ENCODE data around the gene GRID1. TPM values are rescaled to one million over a fixed set of nuclear protein-coding genes. Genes with fewer than 3 reads are reported as not detected.

The GRID1 gene
- total RNA-seq, 3 donors from 2014 or later: 2.3 to 8.5 (median 5.9) TPM

DNA sequence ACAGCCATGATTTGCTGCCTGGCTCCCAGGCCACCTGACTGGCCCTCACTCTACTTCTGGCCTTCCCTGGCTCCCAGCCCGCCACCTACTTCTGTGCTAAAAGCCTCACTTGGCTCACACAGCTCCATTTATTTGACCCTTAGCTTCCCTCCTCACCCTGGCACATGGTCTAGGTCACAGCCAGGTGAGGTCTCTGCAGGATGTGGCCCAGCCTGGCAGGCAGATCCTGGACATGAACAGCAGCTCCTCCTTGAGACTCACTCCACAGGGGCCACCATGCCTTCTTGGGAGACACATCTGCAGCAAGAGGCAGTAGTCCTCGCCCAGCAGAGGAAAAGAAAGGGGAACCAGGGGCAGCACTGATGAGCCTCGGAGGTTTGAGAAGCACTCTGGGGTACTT lies 64.6 kb downstream of the GRID1 start:
- no peak overlapping the region for H3K4me3 ChIP-seq
- H3K27me3 ChIP-seq: no peaks in the 10 kb centered on the region
- no peak overlapping the region for H3K27ac ChIP-seq
- no peak for TF ChIP-seq POLR2A (IDR thresholded peaks at IDR 0.05)
- no peak for TF ChIP-seq POLR2AphosphoS5 (IDR thresholded peaks at IDR 0.05)
- TF ChIP-seq, protein P1, sequence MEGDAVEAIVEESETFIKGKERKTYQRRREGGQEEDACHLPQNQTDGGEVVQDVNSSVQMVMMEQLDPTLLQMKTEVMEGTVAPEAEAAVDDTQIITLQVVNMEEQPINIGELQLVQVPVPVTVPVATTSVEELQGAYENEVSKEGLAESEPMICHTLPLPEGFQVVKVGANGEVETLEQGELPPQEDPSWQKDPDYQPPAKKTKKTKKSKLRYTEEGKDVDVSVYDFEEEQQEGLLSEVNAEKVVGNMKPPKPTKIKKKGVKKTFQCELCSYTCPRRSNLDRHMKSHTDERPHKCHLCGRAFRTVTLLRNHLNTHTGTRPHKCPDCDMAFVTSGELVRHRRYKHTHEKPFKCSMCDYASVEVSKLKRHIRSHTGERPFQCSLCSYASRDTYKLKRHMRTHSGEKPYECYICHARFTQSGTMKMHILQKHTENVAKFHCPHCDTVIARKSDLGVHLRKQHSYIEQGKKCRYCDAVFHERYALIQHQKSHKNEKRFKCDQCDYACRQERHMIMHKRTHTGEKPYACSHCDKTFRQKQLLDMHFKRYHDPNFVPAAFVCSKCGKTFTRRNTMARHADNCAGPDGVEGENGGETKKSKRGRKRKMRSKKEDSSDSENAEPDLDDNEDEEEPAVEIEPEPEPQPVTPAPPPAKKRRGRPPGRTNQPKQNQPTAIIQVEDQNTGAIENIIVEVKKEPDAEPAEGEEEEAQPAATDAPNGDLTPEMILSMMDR (IDR thresholded peaks at IDR 0.05): no peak
- no peaks in the 10 kb centered on the region for H3K4me1 ChIP-seq
- H3K9me3 ChIP-seq: no peaks in the 10 kb centered on the region
- no peaks in the 10 kb centered on the region for H3K36me3 ChIP-seq
- peak in 1 of 2 donors; percentile 36 for DNase-seq (ENCODE audit: low spot score in 2 of 2)
- intact Hi-C loops (cut with DNase I; ENCODE audit: low total_unique reads): no loop called here

DNA sequence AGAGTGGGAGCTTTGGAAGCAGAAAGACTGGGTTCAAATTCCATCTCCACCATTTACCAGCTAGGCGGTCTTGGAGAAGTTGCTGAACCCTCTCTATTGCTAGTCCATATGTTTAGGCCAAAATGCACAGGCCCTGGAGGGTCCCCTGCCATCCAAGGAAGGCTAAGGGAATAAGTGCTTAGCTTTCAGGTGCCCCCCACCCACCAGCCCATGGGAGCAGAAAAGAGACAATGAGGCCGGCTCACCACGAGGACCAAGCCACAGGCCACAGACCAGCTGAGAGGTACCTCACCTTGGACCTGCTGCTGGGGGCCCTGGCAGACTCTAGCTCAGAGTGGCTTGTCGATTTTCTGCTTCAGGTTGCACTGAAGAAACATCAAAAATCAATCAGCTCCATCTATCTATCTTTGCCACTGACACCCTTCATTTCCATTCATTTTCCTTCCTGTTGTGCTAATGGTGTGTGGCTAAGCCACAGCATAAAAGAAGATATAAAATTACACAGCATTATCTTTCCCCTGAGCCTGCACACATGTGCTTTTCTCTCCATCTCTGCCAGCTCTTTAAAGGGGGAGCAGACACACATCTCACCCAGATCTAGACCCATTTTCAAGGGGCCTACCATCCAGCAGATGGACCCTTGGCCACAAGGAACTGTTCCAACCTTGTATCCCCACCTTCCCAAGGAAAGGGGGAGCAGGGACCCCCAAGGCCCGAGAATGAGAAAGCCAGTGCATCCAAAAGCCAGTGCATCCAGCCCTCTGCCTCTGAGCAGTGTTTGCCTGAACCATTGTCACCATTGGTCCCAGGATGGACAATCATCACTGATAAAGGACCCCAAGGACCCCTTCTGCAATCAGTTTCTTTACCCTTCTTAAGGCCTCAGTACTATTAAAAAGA lies 65.4 kb downstream of the GRID1 start:
- H3K27ac ChIP-seq: no peak overlapping the region
- no peaks in the 10 kb centered on the region for H3K9me3 ChIP-seq
- intact Hi-C loops (cut with DNase I; ENCODE audit: low total_unique reads): no loop called here
- TF ChIP-seq POLR2AphosphoS5 (IDR thresholded peaks at IDR 0.05): no peak
- TF ChIP-seq, protein P1 (IDR thresholded peaks at IDR 0.05): no peak
- TF ChIP-seq POLR2A (IDR thresholded peaks at IDR 0.05): no peak
- no peaks in the 10 kb centered on the region for H3K36me3 ChIP-seq
- no peak overlapping the region for H3K4me3 ChIP-seq
- no peaks in the 10 kb centered on the region for H3K4me1 ChIP-seq
- no peaks in the 10 kb centered on the region for H3K27me3 ChIP-seq
- DNase-seq (ENCODE audit: low spot score in 2 of 2): peak in 1 of 2 donors; percentile 34

DNA sequence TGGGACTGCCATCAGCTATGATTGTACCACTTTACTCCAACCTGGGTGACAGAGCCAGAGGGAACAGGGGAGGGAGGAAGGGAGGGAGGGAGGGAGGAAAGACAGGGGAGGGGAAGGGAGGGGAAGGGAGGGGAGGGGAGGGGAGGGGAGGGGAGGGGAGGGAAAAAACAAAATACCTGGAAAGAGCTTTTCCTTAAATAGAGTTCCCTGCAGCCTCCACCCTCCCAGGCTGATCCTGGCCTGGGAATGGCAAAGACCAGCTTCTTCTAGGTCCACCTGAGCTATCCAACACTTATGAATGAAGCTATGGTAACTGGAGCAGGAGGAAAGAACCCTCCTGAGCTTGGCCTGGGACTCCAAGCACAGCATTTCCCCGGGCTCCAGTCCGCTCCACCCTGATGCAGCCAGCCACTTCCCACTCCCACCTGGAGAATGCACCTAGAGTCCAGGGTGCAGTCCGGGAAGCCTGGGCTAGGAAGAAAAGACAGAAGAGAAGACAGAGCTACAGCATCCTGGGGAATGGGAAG lies 66.1 kb downstream of the GRID1 start:
- Histone ChIP-seq H3K27ac (no peak overlapping the region), H3K4me1 (no peaks in the 10 kb centered on the region), H3K36me3 (no peaks in the 10 kb centered on the region), H3K27me3 (no peaks in the 10 kb centered on the region), H3K4me3 (no peak overlapping the region), H3K9me3 (no peaks in the 10 kb centered on the region)
- intact Hi-C loops (cut with DNase I; ENCODE audit: low total_unique reads): no loop called here
- peak in 1 of 2 donors; percentile 10 for DNase-seq (ENCODE audit: low spot score in 2 of 2)
- TF ChIP-seq POLR2A (IDR thresholded peaks at IDR 0.05): no peak
- TF ChIP-seq POLR2AphosphoS5 (IDR thresholded peaks at IDR 0.05): no peak
- TF ChIP-seq, protein P1 (IDR thresholded peaks at IDR 0.05): no peak

GRCh38 chr10:86299562-86299961 lies 67.0 kb downstream of the GRID1 start:
- Histone ChIP-seq H3K36me3 (no peaks in the 10 kb centered on the region), H3K4me3 (no peak overlapping the region), H3K27me3 (no peaks in the 10 kb centered on the region), H3K27ac (no peak overlapping the region), H3K4me1 (no peaks in the 10 kb centered on the region), H3K9me3 (no peaks in the 10 kb centered on the region)
- DNase-seq (ENCODE audit: low spot score in 2 of 2): no peak
- intact Hi-C loops (cut with DNase I; ENCODE audit: low total_unique reads): no loop called here
- TF ChIP-seq POLR2A (IDR thresholded peaks at IDR 0.05): no peak
- TF ChIP-seq, protein P1 (IDR thresholded peaks at IDR 0.05): no peak
- no peak for TF ChIP-seq POLR2AphosphoS5 (IDR thresholded peaks at IDR 0.05)

DNA sequence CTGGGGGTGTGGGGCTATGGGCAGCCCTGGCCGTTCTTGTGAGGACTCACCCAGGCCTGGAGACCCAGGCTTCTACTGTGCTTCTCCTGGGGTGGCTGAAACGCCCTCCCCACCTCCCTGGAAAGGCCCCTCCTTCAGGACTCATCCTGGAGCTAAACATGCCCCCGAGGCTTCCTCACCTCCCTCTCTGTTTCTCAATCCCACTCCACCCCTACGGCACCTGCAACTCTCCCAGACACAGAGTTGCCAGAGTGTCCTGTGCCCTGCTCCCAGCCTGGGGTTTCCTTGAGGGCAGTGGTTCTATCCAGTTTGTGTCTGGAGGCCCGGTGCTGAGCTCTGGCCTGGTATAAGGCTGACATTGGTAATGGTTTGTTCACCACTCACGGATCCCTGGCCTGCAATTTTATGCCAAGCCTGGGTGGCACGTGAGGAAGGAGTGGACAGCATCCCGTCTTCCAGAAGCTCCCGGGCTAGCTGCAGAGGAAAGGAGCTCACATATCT lies 68.0 kb downstream of the GRID1 start:
- peak in 1 of 2 donors; percentile 43 for DNase-seq (ENCODE audit: low spot score in 2 of 2)
- intact Hi-C loops (cut with DNase I; ENCODE audit: low total_unique reads): no loop called here

More for the DNA sequence above, 68.0 kb downstream of the GRID1 start:
- Histone ChIP-seq H3K4me1 (no peaks in the 10 kb centered on the region), H3K4me3 (no peak overlapping the region), H3K9me3 (no peaks in the 10 kb centered on the region), H3K27me3 (peaks cover 0 to 4% of the 10 kb centered on the region in 2 donors), H3K27ac (no peak overlapping the region), H3K36me3 (no peaks in the 10 kb centered on the region)
- no peak for TF ChIP-seq POLR2A (IDR thresholded peaks at IDR 0.05)
- TF ChIP-seq, protein P1 (IDR thresholded peaks at IDR 0.05): no peak
- TF ChIP-seq POLR2AphosphoS5 (IDR thresholded peaks at IDR 0.05): no peak

Measured in breast epithelium (tissue), 4 donors.